ENCODE results near the gene OR2Z1.

DNA sequence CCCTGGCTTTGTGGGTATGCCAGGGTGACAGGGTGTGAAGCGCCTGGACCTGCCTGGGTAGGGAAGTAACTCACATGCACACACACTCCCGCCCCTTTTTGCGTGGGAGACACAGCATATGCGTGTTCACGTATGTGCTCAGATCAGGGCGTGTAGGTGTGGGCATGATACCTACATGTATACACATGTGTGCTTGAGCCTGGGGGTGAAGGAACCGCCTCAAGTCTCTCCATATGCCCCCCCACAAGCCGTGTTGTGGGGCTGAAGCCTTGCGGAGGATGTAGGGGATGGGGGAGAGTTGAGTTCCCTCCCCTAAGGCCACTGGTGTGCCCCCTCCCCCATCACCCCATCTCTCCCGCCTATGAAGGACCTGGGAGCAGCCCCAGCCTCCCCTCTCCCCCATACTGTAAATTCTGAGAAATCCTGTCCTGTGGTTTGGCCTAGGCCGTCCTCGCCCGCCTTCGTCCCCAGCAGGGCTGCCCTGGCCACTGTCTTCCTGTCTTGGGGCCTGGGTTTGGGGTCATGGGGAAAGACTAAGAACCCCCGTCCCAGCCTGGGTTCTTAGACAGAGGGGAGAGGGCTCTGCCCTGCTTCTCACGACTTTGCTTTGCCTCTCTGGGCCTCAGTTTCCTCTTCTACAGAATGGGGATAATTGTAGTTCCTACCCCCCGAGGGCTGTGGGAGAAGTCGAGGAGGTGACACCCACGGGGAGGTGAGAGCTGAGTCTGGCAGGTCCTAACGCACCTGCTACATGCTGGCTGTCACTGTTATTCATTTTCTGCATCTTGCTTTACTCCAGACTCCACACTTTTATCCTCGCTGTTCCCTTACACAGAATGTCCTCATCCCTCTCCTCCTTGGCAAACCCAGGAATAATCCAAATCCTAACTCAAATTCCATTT lies 37.2 kb upstream of the OR2Z1 start:
- TF ChIP-seq SMC3 (IDR thresholded peaks at IDR 0.05; ENCODE audit: low read depth, low read length) (no peak), POLR2AphosphoS5 (IDR thresholded peaks at IDR 0.05; ENCODE audit: low read depth, low read length) (no peak), SIN3A (IDR thresholded peaks at IDR 0.05; ENCODE audit: borderline replicate concordance, low read depth, low read length) (no peak), CHD2 (IDR thresholded peaks at IDR 0.05; ENCODE audit: low read length, partially characterized antibody) (no peak), TCF12 (IDR thresholded peaks at IDR 0.05) (no peak)
- TF ChIP-seq, protein P1, sequence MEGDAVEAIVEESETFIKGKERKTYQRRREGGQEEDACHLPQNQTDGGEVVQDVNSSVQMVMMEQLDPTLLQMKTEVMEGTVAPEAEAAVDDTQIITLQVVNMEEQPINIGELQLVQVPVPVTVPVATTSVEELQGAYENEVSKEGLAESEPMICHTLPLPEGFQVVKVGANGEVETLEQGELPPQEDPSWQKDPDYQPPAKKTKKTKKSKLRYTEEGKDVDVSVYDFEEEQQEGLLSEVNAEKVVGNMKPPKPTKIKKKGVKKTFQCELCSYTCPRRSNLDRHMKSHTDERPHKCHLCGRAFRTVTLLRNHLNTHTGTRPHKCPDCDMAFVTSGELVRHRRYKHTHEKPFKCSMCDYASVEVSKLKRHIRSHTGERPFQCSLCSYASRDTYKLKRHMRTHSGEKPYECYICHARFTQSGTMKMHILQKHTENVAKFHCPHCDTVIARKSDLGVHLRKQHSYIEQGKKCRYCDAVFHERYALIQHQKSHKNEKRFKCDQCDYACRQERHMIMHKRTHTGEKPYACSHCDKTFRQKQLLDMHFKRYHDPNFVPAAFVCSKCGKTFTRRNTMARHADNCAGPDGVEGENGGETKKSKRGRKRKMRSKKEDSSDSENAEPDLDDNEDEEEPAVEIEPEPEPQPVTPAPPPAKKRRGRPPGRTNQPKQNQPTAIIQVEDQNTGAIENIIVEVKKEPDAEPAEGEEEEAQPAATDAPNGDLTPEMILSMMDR (IDR thresholded peaks at IDR 0.05) = no peak
- TF ChIP-seq, protein P2, sequence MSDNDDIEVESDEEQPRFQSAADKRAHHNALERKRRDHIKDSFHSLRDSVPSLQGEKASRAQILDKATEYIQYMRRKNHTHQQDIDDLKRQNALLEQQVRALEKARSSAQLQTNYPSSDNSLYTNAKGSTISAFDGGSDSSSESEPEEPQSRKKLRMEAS (IDR thresholded peaks at IDR 0.05; ENCODE audit: low read depth) = no peak

All from SK-N-SH (cell line).